WTC11 (cell line): ENCODE results near the gene TRRAP. TPM values are rescaled to one million over a fixed set of nuclear protein-coding genes. Genes with fewer than 3 reads are reported as not detected.

ENCODE experiments used
- ATAC-seq: fragments of 200-7000 bp; cut with Tn5 transposase; 2 replicates; pipeline ENCODE4 v1.10.0; 2021; ENCODE audit warnings: mild to moderate bottlenecking, moderate library complexity
- CTCF ChIA-PET: fragments of 300-600 bp; sonication (Branson Sonifier 250); formaldehyde crosslinking; loops from one replicate; lab custom pipeline; 2021; ENCODE audit warnings: antibody characterized with exemption; lab: Charles Lee
- POLR2A ChIA-PET: fragments of 350-600 bp; sonication (Branson Sonifier 250); formaldehyde crosslinking; loops from one replicate; lab custom pipeline; 2021; ENCODE audit warnings: antibody characterized with exemption; lab: Charles Lee
- DNase-seq: peaks from one replicate; pipeline ENCODE4 v3.0.0; 2021; ENCODE audit warnings: low spot score
- H3K27ac Mint-ChIP-seq: 2 replicates; pipeline ENCODE4 v1.8.0; 2021; ENCODE audit warnings: mixed read lengths
- H3K27me3 Mint-ChIP-seq: 2 replicates; pipeline ENCODE4 v1.8.0; 2021; ENCODE audit warnings: low read depth, mild to moderate bottlenecking, moderate library complexity, mixed read lengths
- H3K36me3 Mint-ChIP-seq: 2 replicates; pipeline ENCODE4 v1.8.0; 2021; ENCODE audit warnings: mixed read lengths
- H3K4me1 Mint-ChIP-seq: 2 replicates; pipeline ENCODE4 v1.8.0; 2022; ENCODE audit warnings: mixed read lengths
- H3K4me3 Mint-ChIP-seq: 2 replicates; pipeline ENCODE4 v1.8.0; 2021; ENCODE audit warnings: mild to moderate bottlenecking, moderate library complexity, mixed read lengths
- H3K9me3 Mint-ChIP-seq: 2 replicates; pipeline ENCODE4 v1.8.0; 2021; ENCODE audit warnings: mixed read lengths
- ATF1 ChIP-seq: sonication (generic); formaldehyde crosslinking; IDR thresholded peaks from 2 replicates; pipeline ENCODE4 v1.8.1; 2023; ENCODE audit warnings: mild to moderate bottlenecking, moderate library complexity, missing genetic modification reagents
- MXD4 ChIP-seq: fragments of 250-450 bp; sonication (Bioruptor Pico); IDR thresholded peaks from 2 replicates; pipeline ENCODE4 v1.8.0; 2021; ENCODE audit warnings: mild to moderate bottlenecking, moderate library complexity, borderline replicate concordance
- NFE2L1 ChIP-seq: sonication (generic); formaldehyde crosslinking; IDR thresholded peaks from 2 replicates; pipeline ENCODE4 v1.8.1; 2023; ENCODE audit warnings: missing genetic modification reagents
- NFYB ChIP-seq: sonication (generic); formaldehyde crosslinking; conservative IDR thresholded peaks from 2 replicates; pipeline ENCODE4 v1.8.0; 2022; ENCODE audit warnings: low read depth, missing genetic modification reagents
- TP53 ChIP-seq: sonication (generic); formaldehyde crosslinking; IDR thresholded peaks from 2 replicates; pipeline ENCODE4 v1.8.1; 2023; ENCODE audit warnings: mild to moderate bottlenecking, missing genetic modification reagents
- ZNF138 ChIP-seq: sonication (generic); formaldehyde crosslinking; conservative IDR thresholded peaks from 2 replicates; pipeline ENCODE4 v1.8.1; 2022; ENCODE audit warnings: mild to moderate bottlenecking, moderate library complexity, missing genetic modification reagents
- ZNF232 ChIP-seq: sonication (generic); formaldehyde crosslinking; IDR thresholded peaks from 2 replicates; pipeline ENCODE4 v1.8.0; 2022; ENCODE audit warnings: mild to moderate bottlenecking, missing genetic modification reagents
- ZNF317 ChIP-seq: sonication (generic); formaldehyde crosslinking; IDR thresholded peaks from 2 replicates; pipeline ENCODE4 v1.8.1; 2023; ENCODE audit warnings: low read depth, mild to moderate bottlenecking, moderate library complexity, missing genetic modification reagents, borderline replicate concordance
- total RNA-seq: library from RNA; stranded (reverse); gene quantifications from 3 replicates; pipeline ENCODE4 v1.2.3, GENCODE V29; 2021
- TF ChIP-seq, protein P1 (sequence below): sonication (generic); formaldehyde crosslinking; IDR thresholded peaks from 2 replicates; pipeline ENCODE4 v1.8.0; 2023; ENCODE audit warnings: missing genetic modification reagents
- TF ChIP-seq, protein P2 (sequence below): fragments of 200-600 bp; IDR thresholded peaks from 2 replicates; pipeline ENCODE4 v1.8.0; 2022; ENCODE audit warnings: antibody characterized with exemption
- TF ChIP-seq, protein P3 (sequence below): sonication (generic); formaldehyde crosslinking; IDR thresholded peaks from 2 replicates; pipeline ENCODE4 v1.8.1; 2023; ENCODE audit warnings: mild to moderate bottlenecking, missing genetic modification reagents
- TF ChIP-seq, protein P4 (sequence below): fragments of 250-450 bp; sonication (Bioruptor Pico); IDR thresholded peaks from 2 replicates; pipeline ENCODE4 v1.9.0; 2021; ENCODE audit warnings: mild to moderate bottlenecking, borderline replicate concordance
- TF ChIP-seq, protein P5 (sequence below): sonication (generic); formaldehyde crosslinking; IDR thresholded peaks from 2 replicates; pipeline ENCODE4 v1.8.1; 2023; ENCODE audit warnings: mild to moderate bottlenecking, missing genetic modification reagents, moderate library complexity
- TF ChIP-seq, protein P6 (sequence below): sonication (generic); formaldehyde crosslinking; IDR thresholded peaks from 2 replicates; pipeline ENCODE4 v1.8.1; 2023; ENCODE audit warnings: mild to moderate bottlenecking, missing genetic modification reagents, borderline replicate concordance
- TF ChIP-seq, protein P7 (sequence below): sonication (generic); formaldehyde crosslinking; IDR thresholded peaks from 2 replicates; pipeline ENCODE4 v1.8.1; 2022; ENCODE audit warnings: missing genetic modification reagents, borderline replicate concordance
- TF ChIP-seq, protein P8 (sequence below): sonication (generic); formaldehyde crosslinking; IDR thresholded peaks from 2 replicates; pipeline ENCODE4 v1.8.1; 2023; ENCODE audit warnings: mild to moderate bottlenecking, moderate library complexity, missing genetic modification reagents

Gene TRRAP
- total RNA-seq, 1 experiment from 2014 or later: 46.5 TPM

DNA sequence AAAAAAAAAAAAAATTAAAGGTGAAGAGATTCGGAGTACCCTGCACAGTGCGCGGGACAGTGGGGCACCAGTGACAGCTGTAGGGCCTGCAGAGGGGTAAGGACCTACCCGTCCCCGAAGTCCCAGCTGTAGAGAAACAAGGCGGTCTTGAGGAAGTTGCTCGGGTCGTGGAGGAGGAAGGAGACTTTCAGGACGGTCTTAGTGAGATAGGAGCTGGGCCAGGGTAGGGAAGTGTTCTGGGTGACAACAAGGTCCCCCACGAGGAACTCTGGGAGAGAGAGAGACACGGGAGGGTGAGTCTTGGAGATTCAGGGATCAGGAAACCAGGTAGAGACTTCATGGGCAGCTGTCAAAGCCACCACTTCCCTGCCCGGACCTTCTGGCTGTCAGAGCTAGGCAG, 18.3 kb upstream of the TRRAP start (continued):
- TF ChIP-seq MXD4 (CRISPR knock-in tag): no peak
- TF ChIP-seq, protein P1, sequence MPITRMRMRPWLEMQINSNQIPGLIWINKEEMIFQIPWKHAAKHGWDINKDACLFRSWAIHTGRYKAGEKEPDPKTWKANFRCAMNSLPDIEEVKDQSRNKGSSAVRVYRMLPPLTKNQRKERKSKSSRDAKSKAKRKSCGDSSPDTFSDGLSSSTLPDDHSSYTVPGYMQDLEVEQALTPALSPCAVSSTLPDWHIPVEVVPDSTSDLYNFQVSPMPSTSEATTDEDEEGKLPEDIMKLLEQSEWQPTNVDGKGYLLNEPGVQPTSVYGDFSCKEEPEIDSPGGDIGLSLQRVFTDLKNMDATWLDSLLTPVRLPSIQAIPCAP (CRISPR knock-in tag): no peak
- TF ChIP-seq, all 79 proteins: peak for 0

DNA sequence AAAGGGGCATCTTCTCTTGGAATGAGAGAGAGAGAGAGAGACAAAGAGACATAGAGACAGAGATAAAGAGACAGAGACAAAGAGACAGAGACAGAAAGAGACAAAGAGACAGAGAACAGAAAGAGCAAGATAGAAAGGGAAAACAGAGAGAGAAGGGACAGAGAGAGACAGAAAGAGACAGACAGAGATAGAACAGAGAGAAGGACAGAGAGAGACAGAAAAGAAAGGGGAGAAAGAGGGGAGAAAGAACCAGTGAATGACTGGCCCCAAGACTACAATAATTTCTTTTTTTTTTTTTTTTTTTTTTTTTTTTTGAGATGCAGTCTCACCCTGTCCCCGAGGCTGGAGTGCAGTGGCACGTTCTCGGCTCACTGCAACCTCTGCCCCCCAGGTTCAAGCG, 16.1 kb upstream of the TRRAP start:
- H3K27ac Mint-ChIP-seq: no peak overlapping the region
- DNase-seq (no peak), ATAC-seq (no peak)
- peaks cover 2% of the 10 kb centered on the region; the same call in 1 of the 2 replicates for H3K27me3 Mint-ChIP-seq
- TF ChIP-seq, protein P2, sequence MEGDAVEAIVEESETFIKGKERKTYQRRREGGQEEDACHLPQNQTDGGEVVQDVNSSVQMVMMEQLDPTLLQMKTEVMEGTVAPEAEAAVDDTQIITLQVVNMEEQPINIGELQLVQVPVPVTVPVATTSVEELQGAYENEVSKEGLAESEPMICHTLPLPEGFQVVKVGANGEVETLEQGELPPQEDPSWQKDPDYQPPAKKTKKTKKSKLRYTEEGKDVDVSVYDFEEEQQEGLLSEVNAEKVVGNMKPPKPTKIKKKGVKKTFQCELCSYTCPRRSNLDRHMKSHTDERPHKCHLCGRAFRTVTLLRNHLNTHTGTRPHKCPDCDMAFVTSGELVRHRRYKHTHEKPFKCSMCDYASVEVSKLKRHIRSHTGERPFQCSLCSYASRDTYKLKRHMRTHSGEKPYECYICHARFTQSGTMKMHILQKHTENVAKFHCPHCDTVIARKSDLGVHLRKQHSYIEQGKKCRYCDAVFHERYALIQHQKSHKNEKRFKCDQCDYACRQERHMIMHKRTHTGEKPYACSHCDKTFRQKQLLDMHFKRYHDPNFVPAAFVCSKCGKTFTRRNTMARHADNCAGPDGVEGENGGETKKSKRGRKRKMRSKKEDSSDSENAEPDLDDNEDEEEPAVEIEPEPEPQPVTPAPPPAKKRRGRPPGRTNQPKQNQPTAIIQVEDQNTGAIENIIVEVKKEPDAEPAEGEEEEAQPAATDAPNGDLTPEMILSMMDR: no peak
- TF ChIP-seq, protein P3, sequence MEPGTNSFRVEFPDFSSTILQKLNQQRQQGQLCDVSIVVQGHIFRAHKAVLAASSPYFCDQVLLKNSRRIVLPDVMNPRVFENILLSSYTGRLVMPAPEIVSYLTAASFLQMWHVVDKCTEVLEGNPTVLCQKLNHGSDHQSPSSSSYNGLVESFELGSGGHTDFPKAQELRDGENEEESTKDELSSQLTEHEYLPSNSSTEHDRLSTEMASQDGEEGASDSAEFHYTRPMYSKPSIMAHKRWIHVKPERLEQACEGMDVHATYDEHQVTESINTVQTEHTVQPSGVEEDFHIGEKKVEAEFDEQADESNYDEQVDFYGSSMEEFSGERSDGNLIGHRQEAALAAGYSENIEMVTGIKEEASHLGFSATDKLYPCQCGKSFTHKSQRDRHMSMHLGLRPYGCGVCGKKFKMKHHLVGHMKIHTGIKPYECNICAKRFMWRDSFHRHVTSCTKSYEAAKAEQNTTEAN (CRISPR knock-in tag): no peak
- TF ChIP-seq NFYB (no peak), ZNF232 (CRISPR knock-in tag) (no peak), ZNF138 (CRISPR knock-in tag) (no peak), TP53 (CRISPR knock-in tag) (no peak), NFE2L1 (CRISPR knock-in tag) (no peak), ATF1 (CRISPR knock-in tag) (no peak), ZNF317 (CRISPR knock-in tag) (no peak)
- TF ChIP-seq, protein P4, sequence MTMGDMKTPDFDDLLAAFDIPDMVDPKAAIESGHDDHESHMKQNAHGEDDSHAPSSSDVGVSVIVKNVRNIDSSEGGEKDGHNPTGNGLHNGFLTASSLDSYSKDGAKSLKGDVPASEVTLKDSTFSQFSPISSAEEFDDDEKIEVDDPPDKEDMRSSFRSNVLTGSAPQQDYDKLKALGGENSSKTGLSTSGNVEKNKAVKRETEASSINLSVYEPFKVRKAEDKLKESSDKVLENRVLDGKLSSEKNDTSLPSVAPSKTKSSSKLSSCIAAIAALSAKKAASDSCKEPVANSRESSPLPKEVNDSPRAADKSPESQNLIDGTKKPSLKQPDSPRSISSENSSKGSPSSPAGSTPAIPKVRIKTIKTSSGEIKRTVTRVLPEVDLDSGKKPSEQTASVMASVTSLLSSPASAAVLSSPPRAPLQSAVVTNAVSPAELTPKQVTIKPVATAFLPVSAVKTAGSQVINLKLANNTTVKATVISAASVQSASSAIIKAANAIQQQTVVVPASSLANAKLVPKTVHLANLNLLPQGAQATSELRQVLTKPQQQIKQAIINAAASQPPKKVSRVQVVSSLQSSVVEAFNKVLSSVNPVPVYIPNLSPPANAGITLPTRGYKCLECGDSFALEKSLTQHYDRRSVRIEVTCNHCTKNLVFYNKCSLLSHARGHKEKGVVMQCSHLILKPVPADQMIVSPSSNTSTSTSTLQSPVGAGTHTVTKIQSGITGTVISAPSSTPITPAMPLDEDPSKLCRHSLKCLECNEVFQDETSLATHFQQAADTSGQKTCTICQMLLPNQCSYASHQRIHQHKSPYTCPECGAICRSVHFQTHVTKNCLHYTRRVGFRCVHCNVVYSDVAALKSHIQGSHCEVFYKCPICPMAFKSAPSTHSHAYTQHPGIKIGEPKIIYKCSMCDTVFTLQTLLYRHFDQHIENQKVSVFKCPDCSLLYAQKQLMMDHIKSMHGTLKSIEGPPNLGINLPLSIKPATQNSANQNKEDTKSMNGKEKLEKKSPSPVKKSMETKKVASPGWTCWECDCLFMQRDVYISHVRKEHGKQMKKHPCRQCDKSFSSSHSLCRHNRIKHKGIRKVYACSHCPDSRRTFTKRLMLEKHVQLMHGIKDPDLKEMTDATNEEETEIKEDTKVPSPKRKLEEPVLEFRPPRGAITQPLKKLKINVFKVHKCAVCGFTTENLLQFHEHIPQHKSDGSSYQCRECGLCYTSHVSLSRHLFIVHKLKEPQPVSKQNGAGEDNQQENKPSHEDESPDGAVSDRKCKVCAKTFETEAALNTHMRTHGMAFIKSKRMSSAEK (CRISPR knock-in tag): no peak
- TF ChIP-seq, protein P5, sequence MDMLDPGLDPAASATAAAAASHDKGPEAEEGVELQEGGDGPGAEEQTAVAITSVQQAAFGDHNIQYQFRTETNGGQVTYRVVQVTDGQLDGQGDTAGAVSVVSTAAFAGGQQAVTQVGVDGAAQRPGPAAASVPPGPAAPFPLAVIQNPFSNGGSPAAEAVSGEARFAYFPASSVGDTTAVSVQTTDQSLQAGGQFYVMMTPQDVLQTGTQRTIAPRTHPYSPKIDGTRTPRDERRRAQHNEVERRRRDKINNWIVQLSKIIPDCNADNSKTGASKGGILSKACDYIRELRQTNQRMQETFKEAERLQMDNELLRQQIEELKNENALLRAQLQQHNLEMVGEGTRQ (CRISPR knock-in tag): no peak
- TF ChIP-seq, protein P6, sequence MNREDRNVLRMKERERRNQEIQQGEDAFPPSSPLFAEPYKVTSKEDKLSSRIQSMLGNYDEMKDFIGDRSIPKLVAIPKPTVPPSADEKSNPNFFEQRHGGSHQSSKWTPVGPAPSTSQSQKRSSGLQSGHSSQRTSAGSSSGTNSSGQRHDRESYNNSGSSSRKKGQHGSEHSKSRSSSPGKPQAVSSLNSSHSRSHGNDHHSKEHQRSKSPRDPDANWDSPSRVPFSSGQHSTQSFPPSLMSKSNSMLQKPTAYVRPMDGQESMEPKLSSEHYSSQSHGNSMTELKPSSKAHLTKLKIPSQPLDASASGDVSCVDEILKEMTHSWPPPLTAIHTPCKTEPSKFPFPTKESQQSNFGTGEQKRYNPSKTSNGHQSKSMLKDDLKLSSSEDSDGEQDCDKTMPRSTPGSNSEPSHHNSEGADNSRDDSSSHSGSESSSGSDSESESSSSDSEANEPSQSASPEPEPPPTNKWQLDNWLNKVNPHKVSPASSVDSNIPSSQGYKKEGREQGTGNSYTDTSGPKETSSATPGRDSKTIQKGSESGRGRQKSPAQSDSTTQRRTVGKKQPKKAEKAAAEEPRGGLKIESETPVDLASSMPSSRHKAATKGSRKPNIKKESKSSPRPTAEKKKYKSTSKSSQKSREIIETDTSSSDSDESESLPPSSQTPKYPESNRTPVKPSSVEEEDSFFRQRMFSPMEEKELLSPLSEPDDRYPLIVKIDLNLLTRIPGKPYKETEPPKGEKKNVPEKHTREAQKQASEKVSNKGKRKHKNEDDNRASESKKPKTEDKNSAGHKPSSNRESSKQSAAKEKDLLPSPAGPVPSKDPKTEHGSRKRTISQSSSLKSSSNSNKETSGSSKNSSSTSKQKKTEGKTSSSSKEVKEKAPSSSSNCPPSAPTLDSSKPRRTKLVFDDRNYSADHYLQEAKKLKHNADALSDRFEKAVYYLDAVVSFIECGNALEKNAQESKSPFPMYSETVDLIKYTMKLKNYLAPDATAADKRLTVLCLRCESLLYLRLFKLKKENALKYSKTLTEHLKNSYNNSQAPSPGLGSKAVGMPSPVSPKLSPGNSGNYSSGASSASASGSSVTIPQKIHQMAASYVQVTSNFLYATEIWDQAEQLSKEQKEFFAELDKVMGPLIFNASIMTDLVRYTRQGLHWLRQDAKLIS (CRISPR knock-in tag): no peak
- TF ChIP-seq, protein P7, sequence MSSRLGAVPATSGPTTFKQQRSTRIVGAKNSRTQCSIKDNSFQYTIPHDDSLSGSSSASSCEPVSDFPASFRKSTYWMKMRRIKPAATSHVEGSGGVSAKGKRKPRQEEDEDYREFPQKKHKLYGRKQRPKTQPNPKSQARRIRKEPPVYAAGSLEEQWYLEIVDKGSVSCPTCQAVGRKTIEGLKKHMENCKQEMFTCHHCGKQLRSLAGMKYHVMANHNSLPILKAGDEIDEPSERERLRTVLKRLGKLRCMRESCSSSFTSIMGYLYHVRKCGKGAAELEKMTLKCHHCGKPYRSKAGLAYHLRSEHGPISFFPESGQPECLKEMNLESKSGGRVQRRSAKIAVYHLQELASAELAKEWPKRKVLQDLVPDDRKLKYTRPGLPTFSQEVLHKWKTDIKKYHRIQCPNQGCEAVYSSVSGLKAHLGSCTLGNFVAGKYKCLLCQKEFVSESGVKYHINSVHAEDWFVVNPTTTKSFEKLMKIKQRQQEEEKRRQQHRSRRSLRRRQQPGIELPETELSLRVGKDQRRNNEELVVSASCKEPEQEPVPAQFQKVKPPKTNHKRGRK (CRISPR knock-in tag): no peak
- TF ChIP-seq, protein P8, sequence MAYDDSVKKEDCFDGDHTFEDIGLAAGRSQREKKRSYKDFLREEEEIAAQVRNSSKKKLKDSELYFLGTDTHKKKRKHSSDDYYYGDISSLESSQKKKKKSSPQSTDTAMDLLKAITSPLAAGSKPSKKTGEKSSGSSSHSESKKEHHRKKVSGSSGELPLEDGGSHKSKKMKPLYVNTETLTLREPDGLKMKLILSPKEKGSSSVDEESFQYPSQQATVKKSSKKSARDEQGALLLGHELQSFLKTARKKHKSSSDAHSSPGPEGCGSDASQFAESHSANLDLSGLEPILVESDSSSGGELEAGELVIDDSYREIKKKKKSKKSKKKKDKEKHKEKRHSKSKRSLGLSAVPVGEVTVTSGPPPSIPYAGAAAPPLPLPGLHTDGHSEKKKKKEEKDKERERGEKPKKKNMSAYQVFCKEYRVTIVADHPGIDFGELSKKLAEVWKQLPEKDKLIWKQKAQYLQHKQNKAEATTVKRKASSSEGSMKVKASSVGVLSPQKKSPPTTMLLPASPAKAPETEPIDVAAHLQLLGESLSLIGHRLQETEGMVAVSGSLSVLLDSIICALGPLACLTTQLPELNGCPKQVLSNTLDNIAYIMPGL: no peak
- H3K4me1 Mint-ChIP-seq: 0 out of 2 replicates have a peak, but pooled peaks cover under 1% of the 10 kb centered on the region
- ChIA-PET POLR2A (interaction anchor here (0.5 kb wide), 1 partner anchor 43 kb away, joined by 3 read pairs; no protein-coding TSS in a partner anchor), CTCF (interaction anchor here (1.4 kb wide), 1 partner anchor 9 kb away, joined by 3 read pairs; no protein-coding TSS in a partner anchor)
- no peak overlapping the region for H3K4me3 Mint-ChIP-seq
- H3K36me3 Mint-ChIP-seq: no peaks in the 10 kb centered on the region
- no peaks in the 10 kb centered on the region for H3K9me3 Mint-ChIP-seq
